GM21529 (cell line): ENCODE results near the gene MAB21L4.

Source experiments
- ATAC-seq: cut with Tn5 transposase; IDR thresholded peaks from one replicate; pipeline ENCODE4 v1.9.1; 2021; ENCODE audit not compliant: unreplicated experiment

The MAB21L4 gene

GRCh38 chr2:240925568-240926515, 29.9 kb upstream of the MAB21L4 start:
- no peak for ATAC-seq

DNA sequence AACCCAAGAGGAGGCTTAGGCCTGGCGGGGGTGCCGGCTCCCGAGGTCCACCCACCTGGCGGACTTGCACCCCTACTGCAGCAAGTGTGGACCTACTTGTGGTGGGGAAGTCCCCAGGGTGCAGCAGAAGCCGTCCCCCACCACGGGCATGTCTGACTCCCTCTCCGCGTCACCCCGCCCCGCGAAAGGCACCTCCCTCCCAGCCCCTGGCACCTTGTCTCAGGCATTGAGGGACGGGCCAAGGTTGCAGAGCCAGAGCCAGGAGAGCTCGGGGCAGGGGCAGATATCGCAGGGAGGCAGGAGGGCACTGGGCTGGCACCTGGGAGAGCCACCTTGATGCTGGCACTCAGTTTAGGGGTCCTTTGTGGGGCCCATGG, 29.2 kb upstream of the MAB21L4 start:
- ATAC-seq = no peak

DNA sequence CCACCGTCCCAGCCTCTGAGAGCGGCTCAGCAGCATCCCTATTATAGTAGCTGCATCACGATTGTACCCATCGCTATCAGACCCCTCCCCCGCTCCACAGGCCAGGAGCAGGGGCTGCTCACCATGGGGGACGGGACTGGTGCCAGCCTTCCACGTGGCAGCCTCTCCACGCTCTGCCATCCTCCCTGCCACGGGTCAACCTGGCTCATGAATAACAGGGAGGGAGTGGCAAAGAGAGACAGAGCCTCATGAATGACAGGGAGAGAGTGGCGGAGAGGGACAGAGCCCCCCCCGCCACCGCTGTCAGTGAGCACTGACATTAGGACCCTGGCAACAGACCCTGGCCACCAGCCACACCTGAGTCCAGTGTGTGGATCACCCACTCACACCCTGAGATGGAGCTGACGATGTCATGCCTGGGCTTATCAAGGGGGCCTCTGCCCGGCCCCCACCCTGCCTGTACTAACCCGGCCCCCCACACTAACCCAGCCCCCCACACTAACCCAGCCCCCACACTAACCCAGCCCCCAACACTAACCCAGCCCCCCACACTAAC, 27.1 kb upstream of the MAB21L4 start:
- no peak for ATAC-seq

- no peak for ATAC-seq
These were observed 26.5 kb upstream of the MAB21L4 start for GRCh38 chr2:240922245-240922981.

DNA sequence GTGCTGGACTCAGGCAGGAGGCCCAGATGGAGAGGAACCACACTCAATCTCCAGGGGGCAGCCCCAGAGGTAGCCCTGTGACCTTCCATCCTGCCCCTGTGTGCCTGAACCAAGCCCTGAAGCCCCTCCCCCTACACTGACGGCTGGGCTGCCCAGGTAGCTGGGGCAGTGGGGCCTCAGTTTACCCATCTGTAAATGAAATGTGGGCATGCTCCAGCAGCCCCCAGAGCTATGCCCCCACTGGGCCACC, 26.0 kb upstream of the MAB21L4 start:
- no peak for ATAC-seq

GRCh38 chr2:240921311-240921994, 25.5 kb upstream of the MAB21L4 start:
- no peak for ATAC-seq

DNA sequence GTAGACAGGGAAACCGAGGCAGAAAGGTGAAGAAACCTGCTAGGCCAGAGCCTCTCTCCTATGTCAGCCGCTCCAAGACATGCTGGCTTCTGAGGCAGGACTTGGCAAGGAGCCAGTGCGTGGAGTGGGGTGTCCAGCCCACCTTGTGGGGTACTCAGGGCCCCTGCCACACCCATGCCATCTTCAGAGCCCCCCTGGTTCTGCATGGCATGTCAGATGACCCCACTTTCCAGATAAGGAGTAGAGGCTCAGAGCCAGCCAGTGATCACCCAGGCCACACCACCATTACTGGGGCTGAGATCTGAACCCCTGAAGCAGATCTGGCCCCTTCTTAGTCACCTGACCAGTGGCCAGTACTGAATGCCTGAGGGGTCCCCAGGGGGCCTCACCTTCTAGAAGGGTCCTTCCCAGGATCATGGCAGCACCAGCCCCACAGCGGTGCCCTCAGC, 24.9 kb upstream of the MAB21L4 start:
- no peak for ATAC-seq

- ATAC-seq = no peak
These were observed 24.1 kb upstream of the MAB21L4 start for GRCh38 chr2:240919786-240920782.

- no peak for ATAC-seq
These were observed 23.3 kb upstream of the MAB21L4 start for GRCh38 chr2:240919161-240919781.

DNA sequence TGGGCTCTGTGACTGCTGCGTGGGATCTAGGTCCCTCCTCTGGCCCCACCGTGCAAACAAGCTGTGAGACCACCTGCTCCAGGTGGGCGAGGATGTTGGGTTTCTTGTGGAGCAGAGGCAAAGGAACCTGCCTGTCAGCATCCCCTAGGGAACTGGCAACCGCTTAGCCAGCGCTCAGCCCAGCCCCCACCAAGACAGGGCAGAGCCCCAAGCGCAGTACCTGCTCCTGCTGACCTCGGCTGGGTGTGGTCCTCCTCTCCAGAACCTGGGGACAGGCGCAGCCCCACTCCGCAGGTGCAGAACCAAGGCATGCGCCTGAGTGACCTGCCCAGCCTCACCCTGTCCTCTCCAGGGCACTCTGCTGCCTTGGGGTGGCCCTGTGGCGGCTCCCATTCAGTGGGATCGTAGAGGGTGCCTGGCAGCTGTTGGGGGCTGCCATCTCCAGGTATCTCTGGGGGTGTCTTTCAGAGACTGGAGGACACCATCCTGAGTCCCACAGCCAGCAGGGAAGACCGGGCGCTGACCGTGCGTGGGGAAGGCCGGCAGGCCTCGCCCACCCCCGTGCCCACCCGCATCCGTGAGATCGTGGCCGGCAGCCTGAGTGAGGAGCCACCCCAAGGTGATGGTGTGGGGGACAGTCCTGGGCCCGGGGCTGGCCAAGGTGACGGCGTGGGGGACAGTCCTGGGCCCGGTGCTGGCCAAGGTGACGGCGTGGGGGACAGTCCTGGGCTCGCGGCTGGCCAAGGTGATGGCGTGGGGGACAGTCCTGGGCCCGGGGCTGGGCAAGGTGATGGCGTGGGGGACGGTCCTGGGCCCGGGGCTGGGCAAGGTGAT, 22.5 kb upstream of the MAB21L4 start:
- ATAC-seq = no peak

DNA sequence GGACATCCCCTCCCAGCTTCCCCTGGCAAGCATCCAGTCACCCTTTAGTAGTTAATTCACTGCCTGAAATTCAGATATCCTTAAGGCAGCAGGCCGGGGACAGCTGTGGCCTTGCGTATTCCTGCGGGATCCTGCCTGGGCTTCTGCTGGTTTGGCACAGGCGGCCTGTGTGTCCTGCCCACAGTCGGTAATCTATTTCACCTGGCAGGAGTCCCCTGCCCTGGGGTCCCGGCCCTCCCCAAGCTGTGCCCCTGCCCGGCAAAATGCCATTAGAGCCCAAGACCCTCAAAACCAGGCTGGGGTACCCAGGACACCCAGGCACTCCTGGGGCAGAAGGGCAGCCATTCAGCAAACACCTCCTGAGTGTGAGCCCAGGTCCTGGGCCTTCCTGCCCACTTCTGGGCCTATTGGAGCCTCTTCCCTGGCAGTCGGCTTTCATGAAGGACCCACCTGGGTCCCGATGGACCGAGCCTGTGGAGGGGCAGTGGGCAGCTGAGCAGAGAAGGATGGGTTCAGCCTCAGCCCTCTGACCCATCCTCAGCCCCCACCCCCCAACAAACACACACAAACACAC, 21.8 kb upstream of the MAB21L4 start:
- ATAC-seq = no peak

GRCh38 chr2:240917009-240917683, 21.2 kb upstream of the MAB21L4 start:
- ATAC-seq = no peak

- ATAC-seq = no peak
These were observed 20.6 kb upstream of the MAB21L4 start for GRCh38 chr2:240916571-240917008.

DNA sequence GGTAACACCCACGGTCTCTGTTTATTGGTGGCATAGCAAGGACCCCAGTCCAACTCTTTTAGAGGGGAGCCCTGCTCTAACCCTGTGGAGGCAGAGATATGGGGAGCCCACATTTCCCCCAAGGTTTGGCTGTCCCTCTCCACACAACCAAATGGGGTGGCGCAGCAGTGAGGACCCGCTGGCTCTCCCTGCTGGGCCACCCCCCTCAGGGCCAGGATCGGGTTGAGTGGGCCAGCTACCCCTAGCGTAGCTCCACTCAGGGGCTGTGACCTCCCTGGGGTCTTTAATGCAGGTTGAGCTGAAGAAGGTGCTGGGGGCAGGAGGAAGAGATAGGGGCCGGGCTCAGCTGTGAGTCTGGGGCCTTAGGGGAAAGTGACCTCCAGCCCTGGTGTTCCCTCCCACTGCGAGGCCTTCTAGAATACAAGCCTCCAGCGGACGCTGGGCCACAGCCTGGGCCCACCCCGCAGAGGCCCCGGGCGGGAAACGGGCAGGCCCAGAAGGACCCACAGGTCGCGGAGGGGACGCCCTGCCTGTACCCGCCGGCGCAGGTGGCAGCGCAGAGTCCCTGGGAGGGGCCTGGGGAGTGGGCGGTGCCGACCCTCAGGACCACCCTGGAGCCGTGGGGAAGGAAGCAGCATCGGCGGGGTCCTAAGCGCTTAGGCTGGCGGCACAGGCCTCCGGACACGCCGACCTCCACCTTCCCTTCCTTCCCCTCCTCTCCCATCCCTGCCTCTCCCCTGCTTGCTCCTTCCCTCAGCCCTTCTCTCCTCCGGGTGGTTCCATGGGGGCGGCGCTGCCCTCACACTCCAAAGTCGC, 19.8 kb upstream of the MAB21L4 start:
- no peak for ATAC-seq

DNA sequence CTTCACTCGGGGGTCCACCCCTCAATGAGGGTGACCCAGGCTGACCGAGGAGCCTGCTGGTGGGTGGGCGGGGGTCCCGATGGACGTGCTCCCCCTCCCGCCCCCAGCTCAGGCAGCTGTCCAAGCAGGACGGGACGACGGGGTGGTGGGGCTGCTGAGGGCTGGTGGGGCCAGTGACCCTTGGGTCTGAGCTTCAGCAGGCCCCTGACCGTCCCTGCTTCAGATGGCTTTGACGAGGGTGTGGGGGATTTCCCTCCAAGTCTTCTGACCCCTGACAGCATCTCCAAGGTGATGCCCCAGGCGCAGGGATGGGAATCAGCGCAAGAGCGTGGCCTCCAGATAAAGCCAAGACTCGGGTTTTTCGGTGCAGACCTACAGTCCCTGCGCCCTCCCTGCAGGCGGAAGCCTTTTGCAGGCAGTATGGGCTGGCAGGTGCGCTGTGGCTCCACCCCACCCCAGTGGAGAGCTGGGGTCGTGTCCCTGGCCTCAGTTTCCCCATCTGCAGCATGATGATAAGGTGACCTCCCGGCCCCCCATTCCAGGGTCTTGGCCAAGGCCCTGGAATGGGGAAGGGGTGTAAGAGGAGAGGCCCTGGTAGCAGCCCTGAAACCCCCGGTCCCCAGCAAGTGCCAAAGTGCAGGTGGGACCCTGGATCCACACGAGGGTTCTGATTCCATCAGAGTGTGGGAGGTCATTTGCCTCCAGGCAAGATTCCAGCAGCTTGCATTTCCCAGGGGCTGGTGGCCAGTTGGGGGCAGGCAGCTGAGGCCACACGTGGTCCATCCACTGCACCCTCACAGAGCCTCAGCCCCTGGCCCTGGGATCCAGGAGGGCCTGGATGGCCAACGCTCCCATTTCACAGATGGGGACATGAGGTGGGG, 18.9 kb upstream of the MAB21L4 start:
- ATAC-seq = no peak
